HL-60 (cell line): ENCODE data around the gene SGMS1.

Experiments
- POLR2AphosphoS5 ChIP-seq: IDR thresholded peaks from 2 replicates; pipeline ENCODE4 v1.6.1; 2012; ENCODE audit warnings: low read depth
- TF ChIP-seq, protein P1 (sequence below): IDR thresholded peaks from one replicate; pipeline ENCODE4 v1.5.1; 2011; ENCODE audit warnings: low read length, control low read depth, inconsistent platforms; ENCODE audit not compliant: insufficient read depth
- TF ChIP-seq, protein P2 (sequence below): IDR thresholded peaks from 2 replicates; pipeline ENCODE4 v1.6.1; 2012; ENCODE audit warnings: low read depth; ENCODE audit not compliant: insufficient replicate concordance

DNA sequence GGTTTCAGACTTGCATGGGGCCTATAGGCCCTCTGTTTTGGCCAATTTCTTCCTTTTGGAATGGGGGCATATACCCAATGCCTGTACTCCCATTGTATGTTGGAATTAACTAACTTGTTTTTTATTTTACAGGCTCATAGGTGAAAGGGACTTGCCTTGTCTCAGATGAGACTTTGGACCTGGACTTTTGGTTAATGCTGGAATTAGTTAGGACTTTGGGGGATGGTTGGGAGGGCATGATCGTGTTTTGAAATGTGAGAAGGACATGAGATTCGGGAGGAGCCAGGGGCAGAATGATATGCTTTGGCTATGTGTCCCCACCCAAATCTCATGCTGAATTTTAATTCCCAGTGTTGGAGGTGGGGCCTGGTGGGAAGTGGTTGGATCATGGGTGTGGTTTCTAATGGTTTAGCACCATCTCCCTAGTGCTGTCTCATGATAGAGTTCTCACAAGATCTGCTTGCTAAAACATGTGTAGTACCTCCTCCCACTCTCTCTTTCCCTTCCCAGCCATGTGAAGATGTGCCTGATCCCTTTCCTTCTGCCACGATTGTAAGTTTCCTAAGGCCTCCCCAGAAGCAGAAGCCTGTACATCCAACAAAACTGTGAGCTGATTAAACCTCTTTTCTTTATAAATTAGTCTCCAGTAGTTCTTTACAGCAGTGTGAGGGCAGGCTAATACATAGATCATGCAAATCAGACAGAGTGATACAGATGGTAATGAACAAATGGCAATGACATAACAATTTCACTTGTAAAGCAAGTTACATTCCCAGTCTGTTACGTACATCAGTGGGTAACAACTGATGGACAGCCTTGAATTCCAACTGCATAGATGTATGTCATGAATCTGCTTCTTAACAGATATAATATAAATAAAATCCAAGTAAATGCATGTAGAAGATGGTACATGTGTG, 146.2 kb downstream of the SGMS1 start:
- TF ChIP-seq, protein P1, sequence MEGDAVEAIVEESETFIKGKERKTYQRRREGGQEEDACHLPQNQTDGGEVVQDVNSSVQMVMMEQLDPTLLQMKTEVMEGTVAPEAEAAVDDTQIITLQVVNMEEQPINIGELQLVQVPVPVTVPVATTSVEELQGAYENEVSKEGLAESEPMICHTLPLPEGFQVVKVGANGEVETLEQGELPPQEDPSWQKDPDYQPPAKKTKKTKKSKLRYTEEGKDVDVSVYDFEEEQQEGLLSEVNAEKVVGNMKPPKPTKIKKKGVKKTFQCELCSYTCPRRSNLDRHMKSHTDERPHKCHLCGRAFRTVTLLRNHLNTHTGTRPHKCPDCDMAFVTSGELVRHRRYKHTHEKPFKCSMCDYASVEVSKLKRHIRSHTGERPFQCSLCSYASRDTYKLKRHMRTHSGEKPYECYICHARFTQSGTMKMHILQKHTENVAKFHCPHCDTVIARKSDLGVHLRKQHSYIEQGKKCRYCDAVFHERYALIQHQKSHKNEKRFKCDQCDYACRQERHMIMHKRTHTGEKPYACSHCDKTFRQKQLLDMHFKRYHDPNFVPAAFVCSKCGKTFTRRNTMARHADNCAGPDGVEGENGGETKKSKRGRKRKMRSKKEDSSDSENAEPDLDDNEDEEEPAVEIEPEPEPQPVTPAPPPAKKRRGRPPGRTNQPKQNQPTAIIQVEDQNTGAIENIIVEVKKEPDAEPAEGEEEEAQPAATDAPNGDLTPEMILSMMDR, result no peak
- no peak for TF ChIP-seq POLR2AphosphoS5
- TF ChIP-seq, protein P2, sequence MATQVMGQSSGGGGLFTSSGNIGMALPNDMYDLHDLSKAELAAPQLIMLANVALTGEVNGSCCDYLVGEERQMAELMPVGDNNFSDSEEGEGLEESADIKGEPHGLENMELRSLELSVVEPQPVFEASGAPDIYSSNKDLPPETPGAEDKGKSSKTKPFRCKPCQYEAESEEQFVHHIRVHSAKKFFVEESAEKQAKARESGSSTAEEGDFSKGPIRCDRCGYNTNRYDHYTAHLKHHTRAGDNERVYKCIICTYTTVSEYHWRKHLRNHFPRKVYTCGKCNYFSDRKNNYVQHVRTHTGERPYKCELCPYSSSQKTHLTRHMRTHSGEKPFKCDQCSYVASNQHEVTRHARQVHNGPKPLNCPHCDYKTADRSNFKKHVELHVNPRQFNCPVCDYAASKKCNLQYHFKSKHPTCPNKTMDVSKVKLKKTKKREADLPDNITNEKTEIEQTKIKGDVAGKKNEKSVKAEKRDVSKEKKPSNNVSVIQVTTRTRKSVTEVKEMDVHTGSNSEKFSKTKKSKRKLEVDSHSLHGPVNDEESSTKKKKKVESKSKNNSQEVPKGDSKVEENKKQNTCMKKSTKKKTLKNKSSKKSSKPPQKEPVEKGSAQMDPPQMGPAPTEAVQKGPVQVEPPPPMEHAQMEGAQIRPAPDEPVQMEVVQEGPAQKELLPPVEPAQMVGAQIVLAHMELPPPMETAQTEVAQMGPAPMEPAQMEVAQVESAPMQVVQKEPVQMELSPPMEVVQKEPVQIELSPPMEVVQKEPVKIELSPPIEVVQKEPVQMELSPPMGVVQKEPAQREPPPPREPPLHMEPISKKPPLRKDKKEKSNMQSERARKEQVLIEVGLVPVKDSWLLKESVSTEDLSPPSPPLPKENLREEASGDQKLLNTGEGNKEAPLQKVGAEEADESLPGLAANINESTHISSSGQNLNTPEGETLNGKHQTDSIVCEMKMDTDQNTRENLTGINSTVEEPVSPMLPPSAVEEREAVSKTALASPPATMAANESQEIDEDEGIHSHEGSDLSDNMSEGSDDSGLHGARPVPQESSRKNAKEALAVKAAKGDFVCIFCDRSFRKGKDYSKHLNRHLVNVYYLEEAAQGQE, result no peak
